ENCODE data around the gene LRG1.

The LRG1 gene

DNA sequence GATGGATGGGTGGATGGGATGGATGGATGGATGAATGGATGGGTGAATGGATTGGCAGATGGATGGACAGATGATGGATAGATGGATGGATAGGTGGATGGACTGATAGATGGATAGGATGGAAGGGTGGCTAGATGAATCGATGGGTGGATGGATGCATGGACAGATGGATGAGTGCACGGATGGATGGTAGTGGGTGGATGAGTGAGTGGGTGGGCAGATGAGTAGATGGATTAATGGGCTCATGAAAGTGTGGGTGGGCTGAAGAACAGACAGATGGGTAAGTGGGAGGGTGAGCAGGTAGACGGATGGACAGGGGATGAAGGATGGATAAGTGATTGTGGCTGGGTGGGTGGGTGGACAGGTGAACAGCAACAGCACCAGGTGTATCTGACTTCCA lies 13.9 kb upstream of the LRG1 start:
- no peak overlapping the region for H3K4me3 ChIP-seq (IDR thresholded peaks at IDR 0.05; ENCODE audit: insufficient read depth, low read depth, low read length)
- no peak overlapping the region for H3K4me2 ChIP-seq
- TF ChIP-seq CTCF (conservative IDR thresholded peaks at IDR 0.05; ENCODE audit: low read depth, low read length), result no peak
- H3K27me3 ChIP-seq (ENCODE audit: insufficient read depth, low read depth), result peaks cover 29% of the 10 kb centered on the region; the same call in 1 of the 2 replicates
- no peak overlapping the region for H2AFZ ChIP-seq (ENCODE audit: low read depth)
- H3K27ac ChIP-seq, result no peak overlapping the region
- no peak overlapping the region for H3K9ac ChIP-seq
- no peaks in the 10 kb centered on the region for H4K20me1 ChIP-seq (ENCODE audit: insufficient read depth)
- H3K79me2 ChIP-seq (ENCODE audit: insufficient read depth, low read depth), result no peaks in the 10 kb centered on the region
- no peaks in the 10 kb centered on the region for H3K4me1 ChIP-seq (ENCODE audit: low read depth, poor library complexity, severe bottlenecking)
- H3K36me3 ChIP-seq (ENCODE audit: insufficient read depth), result no peaks in the 10 kb centered on the region

GRCh38 chr19:4553092-4553695 lies 13.4 kb upstream of the LRG1 start:
- Histone ChIP-seq H3K27me3 (ENCODE audit: insufficient read depth, low read depth) (peaks cover 35% of the 10 kb centered on the region; the same call in 1 of the 2 replicates), H3K27ac (no peak overlapping the region), H3K79me2 (ENCODE audit: insufficient read depth, low read depth) (no peaks in the 10 kb centered on the region), H3K9ac (no peak overlapping the region), H2AFZ (ENCODE audit: low read depth) (no peak overlapping the region), H3K4me3 (IDR thresholded peaks at IDR 0.05; ENCODE audit: insufficient read depth, low read depth, low read length) (no peak overlapping the region), H3K36me3 (ENCODE audit: insufficient read depth) (no peaks in the 10 kb centered on the region), H3K4me2 (no peak overlapping the region), H3K4me1 (ENCODE audit: low read depth, poor library complexity, severe bottlenecking) (no peaks in the 10 kb centered on the region), H4K20me1 (ENCODE audit: insufficient read depth) (no peaks in the 10 kb centered on the region)
- TF ChIP-seq CTCF (conservative IDR thresholded peaks at IDR 0.05; ENCODE audit: low read depth, low read length), result no peak

GRCh38 chr19:4552525-4552819 lies 12.6 kb upstream of the LRG1 start:
- H3K4me1 ChIP-seq (ENCODE audit: low read depth, poor library complexity, severe bottlenecking), result no peaks in the 10 kb centered on the region
- H4K20me1 ChIP-seq (ENCODE audit: insufficient read depth), result no peaks in the 10 kb centered on the region
- peaks cover 42% of the 10 kb centered on the region for H3K27me3 ChIP-seq (ENCODE audit: insufficient read depth, low read depth)
- H3K4me2 ChIP-seq, result no peak overlapping the region
- no peak overlapping the region for H2AFZ ChIP-seq (ENCODE audit: low read depth)
- TF ChIP-seq CTCF (conservative IDR thresholded peaks at IDR 0.05; ENCODE audit: low read depth, low read length), result no peak
- H3K79me2 ChIP-seq (ENCODE audit: insufficient read depth, low read depth), result no peaks in the 10 kb centered on the region
- H3K4me3 ChIP-seq (IDR thresholded peaks at IDR 0.05; ENCODE audit: insufficient read depth, low read depth, low read length), result no peak overlapping the region
- H3K9ac ChIP-seq, result no peak overlapping the region
- H3K36me3 ChIP-seq (ENCODE audit: insufficient read depth), result no peaks in the 10 kb centered on the region
- no peak overlapping the region for H3K27ac ChIP-seq

DNA sequence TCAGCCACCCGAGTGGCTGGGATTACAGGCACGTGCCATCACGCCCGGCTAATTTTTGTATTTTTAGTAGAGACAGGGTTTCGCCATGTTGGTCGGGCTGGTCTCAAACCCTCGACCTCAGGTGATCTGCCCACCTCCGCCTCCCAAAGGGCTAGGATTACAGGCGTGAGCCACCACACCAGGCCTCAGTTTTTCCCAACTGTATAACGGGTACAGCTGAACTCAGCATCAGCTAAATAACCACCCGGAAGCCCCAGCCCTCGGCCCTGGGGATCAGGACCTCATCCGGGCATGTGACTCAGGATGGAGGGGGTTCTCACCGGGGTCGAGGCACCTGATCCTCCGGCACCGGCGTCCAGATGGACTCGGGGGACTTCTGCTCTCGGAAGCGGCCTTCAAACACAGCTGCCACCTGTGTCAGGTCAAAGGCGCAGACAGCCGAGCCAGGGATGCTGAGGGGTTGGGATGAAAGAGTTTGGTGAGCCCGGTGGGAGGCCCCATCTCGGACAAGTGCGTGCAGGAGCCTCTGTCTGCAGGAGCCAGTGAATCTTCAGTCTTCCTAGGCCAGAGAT lies 10.7 kb upstream of the LRG1 start:
- H3K36me3 ChIP-seq (ENCODE audit: insufficient read depth), result no peaks in the 10 kb centered on the region
- H3K79me2 ChIP-seq (ENCODE audit: insufficient read depth, low read depth), result no peaks in the 10 kb centered on the region
- H3K4me2 ChIP-seq, result no peak overlapping the region
- no peak overlapping the region for H2AFZ ChIP-seq (ENCODE audit: low read depth)
- no peak overlapping the region for H3K4me3 ChIP-seq (IDR thresholded peaks at IDR 0.05; ENCODE audit: insufficient read depth, low read depth, low read length)
- no peaks in the 10 kb centered on the region for H3K4me1 ChIP-seq (ENCODE audit: low read depth, poor library complexity, severe bottlenecking)
- no peaks in the 10 kb centered on the region for H4K20me1 ChIP-seq (ENCODE audit: insufficient read depth)
- no peak for TF ChIP-seq CTCF (conservative IDR thresholded peaks at IDR 0.05; ENCODE audit: low read depth, low read length)
- H3K9ac ChIP-seq, result no peak overlapping the region
- H3K27ac ChIP-seq, result no peak overlapping the region
- peaks cover 58% of the 10 kb centered on the region for H3K27me3 ChIP-seq (ENCODE audit: insufficient read depth, low read depth)

All from KMS-11 (cell line).